ENCODE measurements around the gene ADCY10.
"Not testable (repeated sequence)": the region's sequence is repeated elsewhere in the genome, so short reads cannot be mapped to it uniquely, and the experiment has no call there.

ADCY10 gene

DNA sequence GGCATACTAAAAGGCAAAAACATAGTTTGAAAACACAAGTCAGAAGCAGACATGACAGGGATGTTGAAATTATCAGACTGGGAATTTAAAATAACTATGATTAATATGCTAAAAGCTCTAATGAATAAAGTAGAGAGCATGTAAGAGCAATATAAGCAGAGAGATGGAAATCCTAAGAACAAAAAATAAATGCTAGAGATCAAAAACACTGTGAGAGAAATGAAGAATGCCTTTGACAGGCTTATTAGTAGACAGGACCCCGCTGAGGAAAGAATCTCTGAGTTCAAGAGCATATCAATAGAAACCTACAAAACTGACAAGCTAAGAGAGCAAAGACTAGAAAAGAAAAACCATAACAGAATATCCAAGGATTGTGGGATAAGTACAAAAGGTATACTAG is 98.3 kb downstream of the ADCY10 start:
- no peak for DNase-seq

DNA sequence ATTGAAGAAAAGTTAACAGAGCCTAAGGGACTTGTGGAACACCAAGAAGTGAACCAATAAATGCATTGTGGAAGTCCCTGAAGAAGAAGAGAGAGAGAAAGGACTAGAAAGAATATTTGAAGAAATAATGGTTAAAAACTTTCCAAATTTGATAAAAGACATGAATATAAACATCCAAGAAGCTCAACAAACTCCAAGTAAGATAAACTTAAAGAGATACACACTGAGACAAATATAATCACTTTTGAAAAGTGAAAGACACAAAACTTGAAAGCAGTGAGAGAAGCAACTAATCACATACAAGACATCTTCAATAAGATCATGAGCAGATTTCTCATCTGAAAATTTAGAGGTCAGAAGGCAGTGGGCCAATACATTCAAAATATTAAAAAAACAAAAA is 101.0 kb downstream of the ADCY10 start:
- no peak for DNase-seq

DNA sequence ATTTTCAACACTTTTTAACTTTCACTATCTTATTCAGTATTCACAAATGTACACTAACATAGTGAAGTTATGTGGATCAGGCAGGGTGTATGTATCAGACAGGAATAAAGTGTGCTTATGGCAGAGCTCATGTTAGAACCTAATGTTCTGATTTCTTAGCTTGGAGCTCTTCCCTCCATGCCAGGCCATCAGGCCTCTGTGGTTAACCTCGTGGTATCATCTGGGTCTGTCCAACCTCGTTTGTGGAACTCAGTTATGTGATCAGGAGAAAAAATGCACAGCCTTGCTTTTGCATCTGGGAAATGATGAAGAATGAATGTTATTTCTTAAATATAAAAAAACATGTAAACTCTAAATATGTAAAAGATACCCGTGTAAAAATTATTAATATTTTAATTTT is 105.2 kb downstream of the ADCY10 start:
- no peak for DNase-seq

DNA sequence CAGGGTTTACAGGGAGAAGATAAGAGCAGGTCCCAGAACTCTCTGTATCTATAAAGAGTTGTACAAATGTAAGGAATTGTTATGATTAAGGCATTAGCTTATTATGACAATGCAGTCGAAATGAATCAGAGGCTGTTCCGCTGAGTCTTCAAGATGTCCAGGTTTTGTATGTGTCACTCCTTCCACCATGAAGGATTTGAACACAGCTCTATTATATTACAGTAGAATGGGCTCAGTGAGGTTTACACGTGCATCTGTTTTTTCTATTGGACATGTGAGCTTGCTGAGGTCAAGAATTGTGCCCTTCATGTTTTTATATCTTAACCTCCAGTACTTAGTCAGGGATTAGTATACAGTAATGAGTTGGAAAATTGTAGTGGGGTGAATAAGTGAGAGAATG is 105.8 kb downstream of the ADCY10 start:
- DNase-seq: no peak

DNA sequence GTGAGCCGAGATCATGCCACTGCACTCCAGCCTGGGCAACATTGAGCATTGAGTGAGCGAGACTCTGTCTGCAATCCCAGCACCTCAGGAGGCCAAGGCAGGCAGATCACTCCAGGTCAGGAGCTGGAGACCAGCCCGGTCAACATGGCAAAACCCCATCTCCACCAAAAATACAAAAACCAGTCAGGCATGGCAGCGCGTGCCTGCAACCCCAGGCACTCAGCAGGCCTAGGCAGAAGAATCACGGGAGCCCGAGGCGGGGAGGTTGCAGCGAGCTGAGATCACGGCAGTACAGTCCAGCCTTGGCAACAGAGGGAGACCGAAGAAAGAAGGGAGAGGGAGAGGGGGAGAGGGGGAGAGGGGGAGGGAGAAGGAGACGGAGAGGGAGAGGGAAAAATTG is 107.3 kb downstream of the ADCY10 start:
- DNase-seq: not testable (repeated sequence)

DNA sequence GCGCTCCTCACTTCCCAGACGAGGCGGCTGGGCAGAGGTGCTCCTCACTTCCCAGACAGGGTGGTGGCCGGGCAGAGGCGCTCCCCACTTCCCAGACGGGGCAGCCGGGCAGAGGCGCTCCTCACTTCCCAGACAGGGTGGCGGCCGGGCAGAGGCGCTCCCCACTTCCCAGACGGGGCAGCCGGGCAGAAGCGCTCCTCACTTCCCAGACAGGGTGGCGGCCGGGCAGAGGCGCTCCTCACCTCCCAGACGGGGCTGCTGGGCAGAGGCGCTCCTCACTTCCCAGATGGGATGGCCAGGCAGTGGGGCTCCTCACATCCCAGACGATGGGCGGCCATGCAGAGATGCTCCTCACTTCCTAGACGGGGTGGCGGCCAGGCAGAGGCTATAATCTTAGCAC is 107.7 kb downstream of the ADCY10 start:
- not testable (repeated sequence) for DNase-seq

DNA sequence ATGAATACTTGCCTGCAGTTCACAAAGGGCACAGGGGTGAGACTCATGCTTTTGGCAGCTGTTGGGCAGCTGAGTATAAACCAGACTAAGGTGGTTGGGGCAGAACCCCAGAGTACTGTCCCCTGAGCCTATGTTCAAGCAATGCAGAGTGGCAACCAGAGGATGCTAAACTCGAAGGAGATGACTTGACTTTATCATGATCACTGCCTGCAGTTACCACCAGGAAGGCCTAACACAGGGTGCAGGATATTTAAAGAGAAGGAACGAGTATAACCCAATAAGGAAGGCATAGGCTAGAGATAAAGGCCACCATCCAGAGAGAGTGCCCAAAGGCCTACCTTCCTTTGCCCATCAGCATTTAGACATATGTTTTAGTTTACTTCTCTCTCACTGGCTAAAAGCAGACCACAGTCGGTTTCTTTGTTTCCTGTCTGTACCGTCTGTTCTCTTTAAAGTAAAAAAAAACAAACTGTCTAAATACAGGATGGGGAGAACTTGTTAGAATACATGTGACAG is 108.8 kb downstream of the ADCY10 start:
- no peak for DNase-seq

DNA sequence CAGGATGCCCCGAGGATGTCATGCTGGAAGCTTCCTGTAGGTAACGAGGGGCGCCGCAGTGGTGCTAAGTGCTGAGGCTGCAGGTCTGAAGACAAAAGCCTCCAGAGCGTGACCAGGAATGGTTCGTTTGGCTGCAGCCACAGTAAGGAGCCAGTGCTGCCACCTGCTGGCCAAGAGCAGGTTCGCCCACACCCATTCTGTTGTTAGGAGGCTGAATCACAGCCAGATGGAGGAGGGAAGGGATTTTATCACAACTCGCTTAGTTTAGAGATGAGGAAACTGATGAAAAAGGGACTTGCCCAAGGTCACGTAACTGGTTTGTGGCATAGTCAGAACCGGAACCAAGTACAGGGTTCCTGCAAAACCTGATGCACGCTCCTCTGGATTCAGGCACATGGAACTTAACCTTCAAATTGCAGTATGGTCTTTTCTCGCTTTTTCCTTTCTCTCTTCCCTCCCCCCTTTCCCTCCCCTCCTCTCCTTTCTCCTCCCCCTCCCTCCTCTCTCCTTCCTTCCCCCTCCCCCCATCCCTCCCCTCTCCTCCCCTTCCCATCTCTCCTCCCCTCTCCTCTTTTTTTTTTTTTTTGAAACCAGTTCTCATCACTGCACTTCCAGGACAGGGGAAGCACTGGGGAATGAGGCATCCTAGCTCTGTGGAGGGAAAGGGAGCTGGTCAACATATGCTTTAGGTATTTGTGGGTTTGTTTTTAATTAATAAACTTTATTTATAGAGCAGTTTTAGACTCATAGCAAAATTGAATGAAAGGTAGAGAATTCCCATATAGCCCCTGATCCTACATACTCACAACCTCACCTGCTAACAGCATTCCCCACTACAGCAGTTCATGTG is 110.4 kb downstream of the ADCY10 start:
- DNase-seq: peak; percentile 7 to 94 (median 72)

DNA sequence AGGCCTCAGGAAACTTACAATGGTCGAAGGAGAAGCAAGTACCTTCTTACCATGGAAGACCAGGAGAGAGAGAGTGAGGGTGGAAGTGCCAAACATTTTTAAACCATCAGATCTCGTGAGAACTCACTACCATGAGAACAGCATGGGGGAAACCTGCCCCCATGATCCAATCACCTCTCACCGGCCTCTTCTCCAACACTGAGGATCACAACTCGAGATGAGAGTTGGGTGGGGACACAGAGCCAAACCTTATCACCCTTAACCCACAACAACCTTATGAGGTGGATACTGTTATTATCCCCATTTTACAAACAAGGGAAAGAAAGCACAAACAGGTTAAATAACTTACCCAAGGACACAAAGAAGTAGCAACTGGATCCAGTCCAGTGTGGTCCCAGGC is 111.7 kb downstream of the ADCY10 start:
- no peak for DNase-seq

DNA sequence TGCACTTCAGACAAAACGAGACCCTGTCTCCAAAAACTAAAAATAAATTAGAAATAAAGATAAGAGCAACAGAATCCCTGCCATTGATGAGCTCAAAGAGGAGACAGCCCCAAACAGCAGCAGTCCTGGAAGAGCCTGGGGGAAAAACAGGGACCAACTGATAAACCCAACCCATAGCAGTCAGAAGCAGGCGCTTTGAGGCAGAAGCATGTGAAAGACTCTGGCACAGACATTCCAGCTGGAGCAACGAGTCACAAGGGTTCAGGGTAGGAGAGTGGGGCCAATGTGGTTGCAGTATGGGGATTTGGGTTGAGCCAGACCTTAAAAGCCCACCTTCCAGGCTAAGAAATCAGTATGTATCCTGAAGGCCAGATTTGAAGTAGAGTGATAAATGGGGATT is 113.7 kb downstream of the ADCY10 start:
- no peak for DNase-seq

DNA sequence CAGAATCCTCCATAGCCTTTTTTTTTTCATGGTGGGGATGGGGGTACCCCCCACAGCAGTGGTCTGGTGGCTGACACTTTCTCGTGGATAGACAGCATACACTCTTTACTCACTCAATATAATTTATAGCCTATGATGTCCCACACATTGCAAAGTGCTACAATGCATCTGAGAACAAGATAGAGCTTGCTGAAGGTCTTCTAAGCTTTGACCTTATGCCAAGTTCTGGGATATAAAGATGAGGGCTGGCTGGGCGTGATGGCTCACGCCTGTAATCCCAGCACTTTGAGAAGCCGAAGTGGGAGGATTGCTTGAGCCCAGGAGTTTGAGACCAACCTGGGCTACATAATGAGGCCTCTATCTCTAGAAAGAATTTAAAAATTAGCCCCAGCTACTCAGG is 114.2 kb downstream of the ADCY10 start:
- no peak for DNase-seq

DNA sequence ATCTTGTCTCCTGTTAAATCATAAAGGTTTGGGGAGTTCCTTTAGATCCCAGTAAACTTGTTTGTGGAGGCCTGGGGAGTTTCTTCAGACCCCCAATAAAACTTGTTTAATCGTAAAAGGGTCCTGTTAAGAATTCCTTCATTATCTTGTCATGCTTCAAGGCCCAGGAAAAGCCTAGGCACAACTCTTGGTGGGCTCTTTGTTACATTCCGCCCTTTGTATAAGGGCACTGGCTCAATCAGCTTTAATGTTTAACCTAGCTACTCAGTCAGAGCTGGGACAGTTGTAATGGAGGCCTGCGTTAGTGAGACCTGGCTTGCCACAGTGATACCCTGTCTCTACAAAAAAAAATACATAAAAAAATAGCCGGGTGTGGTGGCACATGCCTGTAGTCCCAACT is 115.0 kb downstream of the ADCY10 start:
- DNase-seq: no peak

DNA sequence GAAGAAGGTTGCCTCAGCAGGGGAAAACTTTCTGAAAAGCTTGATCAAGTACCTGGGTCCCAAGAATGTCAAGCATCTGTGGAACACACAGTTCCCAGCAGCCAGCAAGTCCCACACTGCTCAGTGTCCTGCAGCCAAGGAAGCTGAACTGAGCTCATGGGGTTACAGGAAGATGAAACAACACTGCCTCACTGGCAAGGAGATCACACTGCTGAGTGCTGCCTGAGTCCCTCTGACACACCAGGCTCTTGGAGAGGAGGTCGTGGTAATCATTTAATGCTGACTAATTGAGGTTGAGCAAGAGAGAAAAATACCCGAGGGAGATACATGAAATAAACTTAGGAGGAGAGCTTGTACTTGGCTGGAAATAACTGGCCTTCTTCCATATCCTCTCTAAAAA is 116.9 kb downstream of the ADCY10 start:
- DNase-seq: peak in 14 of 56 donors; percentile 4 to 29 (median 13)

DNA sequence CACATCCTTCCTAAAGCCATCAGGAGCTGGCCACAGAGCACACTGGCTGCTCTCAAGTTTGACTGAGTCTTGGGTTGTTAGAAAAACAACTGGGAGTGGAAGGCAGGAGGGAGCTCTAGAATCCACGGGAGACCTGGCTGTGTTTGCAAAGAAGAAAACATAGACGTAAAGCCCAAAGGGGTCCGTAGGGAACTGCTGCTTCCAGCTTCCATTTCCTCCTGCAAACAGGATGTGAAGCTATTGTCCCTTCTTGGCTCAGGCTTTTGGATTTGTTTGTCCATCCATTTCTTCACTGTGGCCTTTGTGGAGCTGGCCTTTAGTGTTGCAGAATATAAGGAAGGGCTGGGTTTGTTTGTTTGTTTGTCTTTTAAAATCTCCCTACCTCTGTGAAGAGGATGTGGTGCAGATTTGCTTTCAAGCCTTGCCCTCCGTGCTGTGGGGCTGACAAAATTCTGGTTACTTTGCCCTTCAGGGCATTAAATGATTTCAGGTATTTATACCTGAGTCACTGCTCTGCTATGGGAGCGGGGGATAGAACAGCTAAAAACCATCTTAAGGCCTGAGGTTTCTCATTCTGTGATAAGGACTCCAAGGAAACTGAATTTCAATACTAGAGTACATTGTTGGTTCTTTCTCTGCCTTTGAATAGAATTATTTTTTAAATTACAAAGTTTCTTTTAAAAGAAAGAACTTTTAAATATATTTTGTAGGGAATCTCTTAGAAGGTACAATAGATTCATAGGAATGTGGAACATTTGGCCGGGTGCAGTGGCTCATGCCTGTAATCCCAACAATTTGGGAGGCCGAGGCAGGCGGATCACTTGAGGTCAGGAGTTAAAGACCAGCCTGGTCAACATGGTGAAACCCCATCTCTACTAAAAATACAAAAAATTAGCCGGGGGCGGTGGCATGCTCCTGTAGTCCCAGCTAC is 117.9 kb downstream of the ADCY10 start:
- DNase-seq: no peak

DNA sequence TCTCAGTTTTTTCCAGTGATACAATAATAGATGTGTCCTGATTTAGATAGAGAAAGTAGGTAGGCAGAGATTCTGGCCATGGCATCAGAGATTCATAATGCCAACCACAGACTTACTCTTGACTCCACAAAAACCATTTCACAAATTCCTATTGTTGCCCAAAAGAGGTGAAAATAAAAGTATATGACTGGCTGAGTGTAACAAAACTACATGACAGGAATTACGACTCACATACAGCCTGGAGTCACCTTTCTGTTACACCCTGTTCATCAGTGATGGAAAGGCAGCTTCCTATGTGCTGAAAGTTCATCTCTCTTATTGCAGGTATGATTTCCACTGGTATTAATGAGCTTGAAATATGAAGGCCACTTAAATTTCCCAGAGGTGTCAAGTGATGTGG is 119.9 kb downstream of the ADCY10 start:
- no peak for DNase-seq

DNA sequence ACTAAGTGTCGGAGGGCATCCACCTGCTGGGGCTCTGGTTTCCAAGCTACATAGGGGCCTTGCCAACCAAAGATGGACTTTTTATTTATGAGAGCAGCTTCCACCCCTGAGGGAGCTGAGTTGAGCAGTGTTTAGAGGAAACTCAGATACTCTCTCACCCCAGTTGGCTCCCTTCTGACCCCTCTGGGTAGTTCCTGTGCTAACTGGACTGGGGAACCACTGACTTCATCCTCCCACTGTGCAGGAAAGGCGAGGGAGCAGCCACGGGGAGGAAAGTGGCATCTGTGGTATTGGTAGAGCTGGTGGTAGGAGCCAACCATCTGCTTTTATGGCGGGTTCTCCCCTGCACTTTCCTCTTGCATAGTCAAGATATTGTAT is 121.8 kb downstream of the ADCY10 start:
- no peak for DNase-seq

DNA sequence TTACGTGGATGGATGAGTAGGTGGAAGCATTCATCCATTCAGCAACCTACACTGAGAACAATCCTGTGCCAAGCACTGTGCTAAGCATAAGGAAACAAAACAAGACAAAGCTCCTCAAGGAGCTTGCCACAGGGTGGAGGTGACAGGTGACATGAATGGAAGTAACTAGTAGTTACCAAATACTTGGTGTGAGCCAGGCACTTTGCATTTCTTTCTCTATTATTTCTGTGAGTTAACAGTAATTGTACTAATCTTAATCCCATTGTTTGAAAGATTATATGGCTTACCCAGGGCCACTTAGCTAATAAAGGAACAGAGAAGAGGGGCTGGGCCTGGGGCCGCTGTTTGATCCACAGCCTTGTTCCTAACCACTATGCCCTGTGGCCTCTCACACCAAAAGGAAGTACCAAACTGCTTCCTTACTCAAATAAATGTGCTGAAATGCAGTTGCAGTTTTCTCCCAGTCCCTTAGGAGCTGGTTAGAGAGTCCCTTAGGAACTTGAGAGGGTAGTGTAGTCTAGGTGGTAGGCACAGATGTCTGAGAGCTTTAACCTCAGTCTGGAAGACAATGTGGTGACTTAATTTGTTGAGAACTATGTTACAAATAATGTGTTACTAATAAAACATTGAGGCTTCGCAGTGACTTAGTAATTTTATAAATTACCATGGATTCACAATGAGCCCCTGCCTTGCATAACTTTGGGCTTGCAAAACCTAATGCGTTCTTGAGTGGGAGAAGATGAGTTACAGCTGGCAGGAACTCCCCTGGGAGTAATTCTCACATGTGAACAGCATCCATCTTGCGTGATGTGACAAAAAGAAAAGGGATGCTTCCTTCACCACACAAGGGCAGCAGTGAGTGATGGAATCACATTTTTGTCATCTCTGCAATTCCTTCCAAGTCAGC is 122.4 kb downstream of the ADCY10 start:
- peak in 16 of 56 donors; percentile 5 to 64 (median 30) for DNase-seq

DNA sequence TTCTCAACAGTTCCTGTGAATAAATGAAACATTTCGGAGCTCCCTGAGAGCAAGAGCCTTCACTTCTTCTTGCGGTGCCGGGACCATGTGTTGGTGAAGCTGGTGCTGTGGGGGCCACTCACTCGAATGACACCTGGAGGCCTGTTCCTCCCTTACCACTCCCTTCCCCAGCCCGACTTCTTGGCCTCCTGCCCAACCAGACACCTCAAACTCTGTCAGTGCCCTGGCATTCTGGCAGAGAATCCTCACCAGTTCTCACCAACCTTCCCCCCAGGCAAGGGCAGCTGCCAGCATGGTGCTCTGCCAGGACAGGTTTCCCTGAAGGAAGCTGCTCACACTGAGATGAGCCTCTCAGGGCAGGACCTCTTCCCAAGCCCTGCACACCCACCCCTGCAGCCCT is 123.8 kb downstream of the ADCY10 start:
- no peak for DNase-seq

DNA sequence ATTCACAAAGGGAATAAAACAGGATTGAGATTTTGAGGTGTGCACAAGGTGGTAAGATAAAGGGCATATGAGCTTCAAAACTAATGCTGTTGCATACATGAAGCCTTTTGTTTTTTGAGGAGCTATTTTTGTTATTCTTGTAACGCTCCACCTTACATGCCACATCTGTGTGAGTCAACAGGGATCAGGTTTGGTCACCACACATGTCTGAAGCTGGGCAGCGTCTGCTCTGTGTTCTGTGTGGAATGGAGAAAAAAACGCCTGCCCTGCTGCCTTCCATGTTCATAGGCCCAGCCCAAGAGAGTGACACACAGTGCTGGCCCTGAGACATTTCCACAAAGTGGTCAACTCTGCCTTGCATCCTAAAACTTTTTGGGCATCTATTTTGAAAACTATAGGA is 124.4 kb downstream of the ADCY10 start:
- DNase-seq: no peak

DNA sequence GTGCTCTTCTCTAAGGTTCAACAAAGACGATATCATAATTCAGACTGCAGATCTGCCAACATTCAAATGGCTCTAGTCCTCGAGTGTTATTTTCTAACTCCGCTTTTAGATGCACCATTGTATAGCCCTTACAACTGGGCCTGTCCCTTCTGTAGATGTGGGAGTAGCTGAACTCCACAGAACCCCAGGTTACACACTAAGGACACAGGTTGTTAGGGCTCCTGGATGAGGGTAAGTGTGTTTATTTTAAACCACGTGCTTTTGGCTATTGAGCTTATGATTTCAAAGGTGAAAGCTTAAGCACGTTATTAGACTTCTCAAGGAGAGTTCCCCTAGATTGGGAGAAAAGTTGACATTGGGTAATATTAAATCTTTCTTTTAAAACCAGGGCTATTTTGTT is 127.4 kb downstream of the ADCY10 start:
- DNase-seq: no peak

DNA sequence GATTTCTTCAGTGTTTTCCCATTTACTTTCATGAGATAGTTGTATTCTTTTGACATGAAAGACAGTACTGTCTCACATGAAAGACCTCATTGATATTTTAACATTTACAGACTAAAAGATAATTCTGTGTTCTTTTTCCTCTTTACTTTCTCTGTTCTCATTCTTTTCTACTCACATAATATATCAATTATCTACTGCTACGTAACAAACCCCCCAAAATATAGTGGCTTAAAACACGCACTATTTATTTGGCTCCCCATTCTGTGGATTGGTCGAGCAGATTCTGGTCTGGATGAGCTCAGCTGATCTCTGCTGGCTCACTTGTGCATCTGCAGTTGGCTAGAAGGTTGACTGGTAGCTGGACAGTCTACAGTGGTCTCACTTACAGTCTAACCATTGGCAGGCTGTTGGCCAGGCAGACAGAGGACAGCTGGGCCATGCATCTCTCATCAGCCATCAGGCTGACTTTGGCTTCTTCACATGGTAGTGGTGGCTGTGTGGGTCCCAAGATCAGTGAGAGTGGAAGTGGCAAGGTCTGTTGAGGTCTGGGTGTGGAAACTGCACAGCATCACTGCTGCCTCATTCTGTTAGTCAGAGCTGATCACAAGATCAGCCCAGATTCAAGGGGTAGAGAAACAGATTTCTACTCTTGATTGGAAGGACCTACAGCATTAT is 128.9 kb downstream of the ADCY10 start:
- DNase-seq: no peak
